Measurements from ENCODE around the gene NPIPB2. TPM values are rescaled to one million over a fixed set of nuclear protein-coding genes. Genes with fewer than 3 reads are reported as not detected.

The NPIPB2 gene
- total RNA-seq, 1 experiment from 2014 or later: 10.3 TPM

- Histone ChIP-seq H3K9me3 (ENCODE audit: control insufficient read depth, insufficient read depth, low read depth, low read length) (no peaks in the 10 kb centered on the region), H3K4me1 (ENCODE audit: control insufficient read depth, insufficient read depth, low read length) (peaks cover 34% of the 10 kb centered on the region), H3K27ac (ENCODE audit: low read length) (peak overlapping the region; percentile 93), H3K36me3 (ENCODE audit: control insufficient read depth, insufficient read depth, low read length) (0 out of 2 replicates have a peak, but pooled peaks cover 4% of the 10 kb centered on the region), H3K4me3 (ENCODE audit: low read depth in 2 of 2, low read length in 2 of 2) (peak overlapping the region; percentile 77 to 92), H3K27me3 (ENCODE audit: control insufficient read depth, insufficient read depth, low read length) (no peaks in the 10 kb centered on the region)
- DNase-seq (ENCODE audit: low read depth, low spot score) (no peak), ATAC-seq (no peak)
- no TSS peak for BruUV-seq (replicated peaks)
- ChIA-PET POLR2A (interaction anchor here (0.7 kb wide), 1 partner anchor 63 kb away, joined by 3 read pairs; the partner anchor contains the start of gene SNX29), CTCF (no interaction called here)
- intact Hi-C loops (cut with micrococcal nuclease; ENCODE audit: unreplicated experiment): no loop called here
- in situ Hi-C loops (cut with HindIII; ENCODE audit: low pct_unique_long_range_greater_than_20kb, low sequenced_read_pairs): no loop called here
- TF ChIP-seq SIN3A (IDR thresholded peaks at IDR 0.05; ENCODE audit: borderline replicate concordance, insufficient read depth, low read depth, low read length): no peak
- no peak for TF ChIP-seq TCF7L2 (IDR thresholded peaks at IDR 0.05; ENCODE audit: low read depth, low read length)
- TF ChIP-seq, protein P1, sequence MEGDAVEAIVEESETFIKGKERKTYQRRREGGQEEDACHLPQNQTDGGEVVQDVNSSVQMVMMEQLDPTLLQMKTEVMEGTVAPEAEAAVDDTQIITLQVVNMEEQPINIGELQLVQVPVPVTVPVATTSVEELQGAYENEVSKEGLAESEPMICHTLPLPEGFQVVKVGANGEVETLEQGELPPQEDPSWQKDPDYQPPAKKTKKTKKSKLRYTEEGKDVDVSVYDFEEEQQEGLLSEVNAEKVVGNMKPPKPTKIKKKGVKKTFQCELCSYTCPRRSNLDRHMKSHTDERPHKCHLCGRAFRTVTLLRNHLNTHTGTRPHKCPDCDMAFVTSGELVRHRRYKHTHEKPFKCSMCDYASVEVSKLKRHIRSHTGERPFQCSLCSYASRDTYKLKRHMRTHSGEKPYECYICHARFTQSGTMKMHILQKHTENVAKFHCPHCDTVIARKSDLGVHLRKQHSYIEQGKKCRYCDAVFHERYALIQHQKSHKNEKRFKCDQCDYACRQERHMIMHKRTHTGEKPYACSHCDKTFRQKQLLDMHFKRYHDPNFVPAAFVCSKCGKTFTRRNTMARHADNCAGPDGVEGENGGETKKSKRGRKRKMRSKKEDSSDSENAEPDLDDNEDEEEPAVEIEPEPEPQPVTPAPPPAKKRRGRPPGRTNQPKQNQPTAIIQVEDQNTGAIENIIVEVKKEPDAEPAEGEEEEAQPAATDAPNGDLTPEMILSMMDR (IDR thresholded peaks at IDR 0.05): no peak
- TF ChIP-seq, protein P2, sequence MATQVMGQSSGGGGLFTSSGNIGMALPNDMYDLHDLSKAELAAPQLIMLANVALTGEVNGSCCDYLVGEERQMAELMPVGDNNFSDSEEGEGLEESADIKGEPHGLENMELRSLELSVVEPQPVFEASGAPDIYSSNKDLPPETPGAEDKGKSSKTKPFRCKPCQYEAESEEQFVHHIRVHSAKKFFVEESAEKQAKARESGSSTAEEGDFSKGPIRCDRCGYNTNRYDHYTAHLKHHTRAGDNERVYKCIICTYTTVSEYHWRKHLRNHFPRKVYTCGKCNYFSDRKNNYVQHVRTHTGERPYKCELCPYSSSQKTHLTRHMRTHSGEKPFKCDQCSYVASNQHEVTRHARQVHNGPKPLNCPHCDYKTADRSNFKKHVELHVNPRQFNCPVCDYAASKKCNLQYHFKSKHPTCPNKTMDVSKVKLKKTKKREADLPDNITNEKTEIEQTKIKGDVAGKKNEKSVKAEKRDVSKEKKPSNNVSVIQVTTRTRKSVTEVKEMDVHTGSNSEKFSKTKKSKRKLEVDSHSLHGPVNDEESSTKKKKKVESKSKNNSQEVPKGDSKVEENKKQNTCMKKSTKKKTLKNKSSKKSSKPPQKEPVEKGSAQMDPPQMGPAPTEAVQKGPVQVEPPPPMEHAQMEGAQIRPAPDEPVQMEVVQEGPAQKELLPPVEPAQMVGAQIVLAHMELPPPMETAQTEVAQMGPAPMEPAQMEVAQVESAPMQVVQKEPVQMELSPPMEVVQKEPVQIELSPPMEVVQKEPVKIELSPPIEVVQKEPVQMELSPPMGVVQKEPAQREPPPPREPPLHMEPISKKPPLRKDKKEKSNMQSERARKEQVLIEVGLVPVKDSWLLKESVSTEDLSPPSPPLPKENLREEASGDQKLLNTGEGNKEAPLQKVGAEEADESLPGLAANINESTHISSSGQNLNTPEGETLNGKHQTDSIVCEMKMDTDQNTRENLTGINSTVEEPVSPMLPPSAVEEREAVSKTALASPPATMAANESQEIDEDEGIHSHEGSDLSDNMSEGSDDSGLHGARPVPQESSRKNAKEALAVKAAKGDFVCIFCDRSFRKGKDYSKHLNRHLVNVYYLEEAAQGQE (IDR thresholded peaks at IDR 0.05; ENCODE audit: insufficient read depth in 1 of 2, low read depth in 2 of 2, low read length in 1 of 2): no peak
- no peak for TF ChIP-seq POLR2AphosphoS5 (IDR thresholded peaks at IDR 0.05; ENCODE audit: low read depth, low read length)
Measured at GRCh38 chr16:11913425-11914079, 28.3 kb downstream of the NPIPB2 start.

- TF ChIP-seq, protein P2 (IDR thresholded peaks at IDR 0.05; ENCODE audit: insufficient read depth in 1 of 2, low read depth in 2 of 2, low read length in 1 of 2): no peak
- TF ChIP-seq TCF7L2 (IDR thresholded peaks at IDR 0.05; ENCODE audit: low read depth, low read length) (no peak), SIN3A (IDR thresholded peaks at IDR 0.05; ENCODE audit: borderline replicate concordance, insufficient read depth, low read depth, low read length) (no peak), POLR2AphosphoS5 (IDR thresholded peaks at IDR 0.05; ENCODE audit: low read depth, low read length) (no peak)
- TF ChIP-seq, protein P1 (IDR thresholded peaks at IDR 0.05): no peak
- Histone ChIP-seq H3K27me3 (ENCODE audit: control insufficient read depth, insufficient read depth, low read length) (no peaks in the 10 kb centered on the region), H3K27ac (ENCODE audit: low read length) (no peak overlapping the region), H3K4me1 (ENCODE audit: control insufficient read depth, insufficient read depth, low read length) (peaks cover 26% of the 10 kb centered on the region), H3K36me3 (ENCODE audit: control insufficient read depth, insufficient read depth, low read length) (0 out of 2 replicates have a peak, but pooled peaks cover 4% of the 10 kb centered on the region), H3K4me3 (ENCODE audit: low read depth in 2 of 2, low read length in 2 of 2) (no peak overlapping the region), H3K9me3 (ENCODE audit: control insufficient read depth, insufficient read depth, low read depth, low read length) (no peaks in the 10 kb centered on the region)
- CTCF ChIA-PET: no interaction called here
- no TSS peak for BruUV-seq (replicated peaks)
- intact Hi-C loops (cut with micrococcal nuclease; ENCODE audit: unreplicated experiment) (no loop called here), in situ Hi-C loops (cut with HindIII; ENCODE audit: low pct_unique_long_range_greater_than_20kb, low sequenced_read_pairs) (no loop called here)
- DNase-seq (ENCODE audit: low read depth, low spot score): no peak
- POLR2A ChIA-PET: interaction anchor here (0.7 kb wide), 1 partner anchor 376 kb away, joined by 5 read pairs; no protein-coding TSS in a partner anchor
- no peak for ATAC-seq
Measured at GRCh38 chr16:11909653-11910545, 31.9 kb downstream of the NPIPB2 start.

All from Panc1 (cell line).